Neural cell (in vitro differentiated cells): ENCODE data around the gene CAMKMT. TPM values are rescaled to one million over a fixed set of nuclear protein-coding genes. Genes with fewer than 3 reads are reported as not detected.

Source experiments
- H2AFZ ChIP-seq: fragments of 200-600, 300-800 bp; sonication (generic), shearing (Covaris generic); 2 replicates; pipeline ENCODE4 v1.6.0; 2014; ENCODE audit warnings: low read depth, mild to moderate bottlenecking, antibody characterized with exemption, low read length, moderate library complexity
- H3F3A ChIP-seq: fragments of 200-600 bp; shearing (Covaris generic); 2 replicates; pipeline ENCODE4 v1.6.1; 2016; ENCODE audit warnings: mild to moderate bottlenecking, moderate library complexity, mixed read lengths, antibody characterized with exemption, low read length; ENCODE audit not compliant: insufficient read depth, poor library complexity, severe bottlenecking
- H3K27ac ChIP-seq: fragments of 200-600, 300-800 bp; sonication (generic), shearing (Covaris generic); 2 replicates; pipeline ENCODE4 v1.5.1; 2014; ENCODE audit warnings: mild to moderate bottlenecking, low read length, moderate library complexity
- H3K27me3 ChIP-seq: fragments of 300-800, 200-600 bp; sonication (generic), shearing (Covaris generic); 2 replicates; pipeline ENCODE4 v1.6.0; 2014; ENCODE audit warnings: mild to moderate bottlenecking, low read depth, low read length, moderate library complexity; ENCODE audit not compliant: insufficient read depth
- H3K36me3 ChIP-seq: fragments of 300-800, 200-600 bp; sonication (generic), shearing (Covaris generic); 2 replicates; pipeline ENCODE4 v1.5.1; 2014; ENCODE audit warnings: mild to moderate bottlenecking, antibody characterized with exemption, low read length, moderate library complexity; ENCODE audit not compliant: insufficient read depth
- H3K4me2 ChIP-seq: fragments of 300-800, 200-600 bp; sonication (generic), shearing (Covaris generic); 2 replicates; pipeline ENCODE4 v1.6.0; 2014; ENCODE audit warnings: mild to moderate bottlenecking, low read length
- H3K4me3 ChIP-seq: fragments of 300-800, 200-600 bp; sonication (generic), shearing (Covaris generic); 2 replicates; pipeline ENCODE4 v1.5.1; 2014; ENCODE audit warnings: mild to moderate bottlenecking, low read length, moderate library complexity
- H3K79me2 ChIP-seq: fragments of 200-600 bp; shearing (Covaris generic); replicated peaks from 2 replicates; pipeline ENCODE4 v1.6.0; 2014; ENCODE audit warnings: mild to moderate bottlenecking, low read length, moderate library complexity; ENCODE audit not compliant: insufficient read depth
- H3K9ac ChIP-seq: fragments of 300-800, 200-600 bp; sonication (generic), shearing (Covaris generic); 2 replicates; pipeline ENCODE4 v1.6.1; 2016; ENCODE audit warnings: mild to moderate bottlenecking, low read length, mixed read lengths
- H3K9me2 ChIP-seq: fragments of 200-600 bp; shearing (Covaris generic); 2 replicates; pipeline ENCODE4 v1.6.1; 2016; ENCODE audit warnings: mild to moderate bottlenecking, low read length, mixed read lengths; ENCODE audit not compliant: insufficient read depth
- H3K9me3 ChIP-seq: fragments of 200-600, 300-800 bp; sonication (generic), shearing (Covaris generic); 2 replicates; pipeline ENCODE4 v1.6.1; 2016; ENCODE audit warnings: mild to moderate bottlenecking, mixed run types, low read length, moderate library complexity, mixed read lengths
- H4K20me1 ChIP-seq: fragments of 200-600 bp; shearing (Covaris generic); 2 replicates; pipeline ENCODE4 v1.6.1; 2016; ENCODE audit warnings: mild to moderate bottlenecking, mixed run types; ENCODE audit not compliant: insufficient read depth
- EP300 ChIP-seq: fragments of 450-650 bp; conservative IDR thresholded peaks from 2 replicates; pipeline ENCODE4 v1.6.1; 2014; ENCODE audit warnings: antibody characterized with exemption, mild to moderate bottlenecking, moderate library complexity; ENCODE audit not compliant: poor library complexity, severe bottlenecking
- EZH2 ChIP-seq: fragments of 200-600, 300-800 bp; shearing (Covaris generic), sonication (generic); IDR thresholded peaks from 2 replicates; pipeline ENCODE4 v1.6.1; 2014; ENCODE audit warnings: antibody characterized with exemption, low read length, borderline replicate concordance, mild to moderate bottlenecking; ENCODE audit not compliant: insufficient read depth, poor library complexity, severe bottlenecking
- MXI1 ChIP-seq: fragments of 450-650 bp; conservative IDR thresholded peaks from 2 replicates; pipeline ENCODE4 v1.6.1; 2014; ENCODE audit warnings: antibody characterized with exemption, mild to moderate bottlenecking; ENCODE audit not compliant: poor library complexity, severe bottlenecking
- POLR2AphosphoS5 ChIP-seq: IDR thresholded peaks from 2 replicates; pipeline ENCODE4 v1.6.1; 2012
- RAD21 ChIP-seq: fragments of 450-650 bp; conservative IDR thresholded peaks from 2 replicates; pipeline ENCODE4 v1.6.1; 2014; ENCODE audit warnings: antibody characterized with exemption, mild to moderate bottlenecking, moderate library complexity
- SMC3 ChIP-seq: fragments of 450-650 bp; conservative IDR thresholded peaks from 2 replicates; pipeline ENCODE4 v1.6.1; 2014; ENCODE audit warnings: antibody characterized with exemption, mild to moderate bottlenecking, moderate library complexity; ENCODE audit not compliant: poor library complexity
- TAF1 ChIP-seq: IDR thresholded peaks from 2 replicates; pipeline ENCODE4 v1.6.1; 2012; ENCODE audit warnings: low read depth
- polyA plus RNA-seq: library from polyadenylated mRNA; depleted of rRNA; stranded (reverse); fragments of >200 nt; gene quantifications from 2 replicates; pipeline ENCODE4 v1.2.3, GENCODE V29; 2014
- TF ChIP-seq, protein P1 (sequence below): IDR thresholded peaks from 2 replicates; pipeline ENCODE4 v1.6.1; 2012; ENCODE audit warnings: borderline replicate concordance
- TF ChIP-seq, protein P2 (sequence below): fragments of 450-650 bp; IDR thresholded peaks from 2 replicates; pipeline ENCODE4 v1.5.1; 2014; ENCODE audit warnings: antibody characterized with exemption, mild to moderate bottlenecking, moderate library complexity; ENCODE audit not compliant: poor library complexity, severe bottlenecking

Gene CAMKMT
- polyA plus RNA-seq, 1 donor from 2014 or later = 5.1 TPM

- Histone ChIP-seq H2AFZ (no peak overlapping the region), H3K27ac (no peak overlapping the region), H3K9me3 (no peaks in the 10 kb centered on the region), H3K4me2 (no peak overlapping the region), H4K20me1 (no peaks in the 10 kb centered on the region), H3K9ac (no peak overlapping the region), H3K9me2 (no peaks in the 10 kb centered on the region), H3K4me3 (no peak overlapping the region), H3K36me3 (no peaks in the 10 kb centered on the region), H3K79me2 (no peaks in the 10 kb centered on the region), H3K27me3 (no peaks in the 10 kb centered on the region), H3F3A (no peaks in the 10 kb centered on the region)
- TF ChIP-seq EZH2 (no peak), EP300 (no peak), TAF1 (no peak), MXI1 (no peak), SMC3 (no peak), RAD21 (no peak), POLR2AphosphoS5 (no peak)
- TF ChIP-seq, protein P1, sequence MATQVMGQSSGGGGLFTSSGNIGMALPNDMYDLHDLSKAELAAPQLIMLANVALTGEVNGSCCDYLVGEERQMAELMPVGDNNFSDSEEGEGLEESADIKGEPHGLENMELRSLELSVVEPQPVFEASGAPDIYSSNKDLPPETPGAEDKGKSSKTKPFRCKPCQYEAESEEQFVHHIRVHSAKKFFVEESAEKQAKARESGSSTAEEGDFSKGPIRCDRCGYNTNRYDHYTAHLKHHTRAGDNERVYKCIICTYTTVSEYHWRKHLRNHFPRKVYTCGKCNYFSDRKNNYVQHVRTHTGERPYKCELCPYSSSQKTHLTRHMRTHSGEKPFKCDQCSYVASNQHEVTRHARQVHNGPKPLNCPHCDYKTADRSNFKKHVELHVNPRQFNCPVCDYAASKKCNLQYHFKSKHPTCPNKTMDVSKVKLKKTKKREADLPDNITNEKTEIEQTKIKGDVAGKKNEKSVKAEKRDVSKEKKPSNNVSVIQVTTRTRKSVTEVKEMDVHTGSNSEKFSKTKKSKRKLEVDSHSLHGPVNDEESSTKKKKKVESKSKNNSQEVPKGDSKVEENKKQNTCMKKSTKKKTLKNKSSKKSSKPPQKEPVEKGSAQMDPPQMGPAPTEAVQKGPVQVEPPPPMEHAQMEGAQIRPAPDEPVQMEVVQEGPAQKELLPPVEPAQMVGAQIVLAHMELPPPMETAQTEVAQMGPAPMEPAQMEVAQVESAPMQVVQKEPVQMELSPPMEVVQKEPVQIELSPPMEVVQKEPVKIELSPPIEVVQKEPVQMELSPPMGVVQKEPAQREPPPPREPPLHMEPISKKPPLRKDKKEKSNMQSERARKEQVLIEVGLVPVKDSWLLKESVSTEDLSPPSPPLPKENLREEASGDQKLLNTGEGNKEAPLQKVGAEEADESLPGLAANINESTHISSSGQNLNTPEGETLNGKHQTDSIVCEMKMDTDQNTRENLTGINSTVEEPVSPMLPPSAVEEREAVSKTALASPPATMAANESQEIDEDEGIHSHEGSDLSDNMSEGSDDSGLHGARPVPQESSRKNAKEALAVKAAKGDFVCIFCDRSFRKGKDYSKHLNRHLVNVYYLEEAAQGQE = no peak
- TF ChIP-seq, protein P2, sequence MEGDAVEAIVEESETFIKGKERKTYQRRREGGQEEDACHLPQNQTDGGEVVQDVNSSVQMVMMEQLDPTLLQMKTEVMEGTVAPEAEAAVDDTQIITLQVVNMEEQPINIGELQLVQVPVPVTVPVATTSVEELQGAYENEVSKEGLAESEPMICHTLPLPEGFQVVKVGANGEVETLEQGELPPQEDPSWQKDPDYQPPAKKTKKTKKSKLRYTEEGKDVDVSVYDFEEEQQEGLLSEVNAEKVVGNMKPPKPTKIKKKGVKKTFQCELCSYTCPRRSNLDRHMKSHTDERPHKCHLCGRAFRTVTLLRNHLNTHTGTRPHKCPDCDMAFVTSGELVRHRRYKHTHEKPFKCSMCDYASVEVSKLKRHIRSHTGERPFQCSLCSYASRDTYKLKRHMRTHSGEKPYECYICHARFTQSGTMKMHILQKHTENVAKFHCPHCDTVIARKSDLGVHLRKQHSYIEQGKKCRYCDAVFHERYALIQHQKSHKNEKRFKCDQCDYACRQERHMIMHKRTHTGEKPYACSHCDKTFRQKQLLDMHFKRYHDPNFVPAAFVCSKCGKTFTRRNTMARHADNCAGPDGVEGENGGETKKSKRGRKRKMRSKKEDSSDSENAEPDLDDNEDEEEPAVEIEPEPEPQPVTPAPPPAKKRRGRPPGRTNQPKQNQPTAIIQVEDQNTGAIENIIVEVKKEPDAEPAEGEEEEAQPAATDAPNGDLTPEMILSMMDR = no peak
These were observed 360.4 kb downstream of the CAMKMT start for GRCh38 chr2:44722026-44722625.

DNA sequence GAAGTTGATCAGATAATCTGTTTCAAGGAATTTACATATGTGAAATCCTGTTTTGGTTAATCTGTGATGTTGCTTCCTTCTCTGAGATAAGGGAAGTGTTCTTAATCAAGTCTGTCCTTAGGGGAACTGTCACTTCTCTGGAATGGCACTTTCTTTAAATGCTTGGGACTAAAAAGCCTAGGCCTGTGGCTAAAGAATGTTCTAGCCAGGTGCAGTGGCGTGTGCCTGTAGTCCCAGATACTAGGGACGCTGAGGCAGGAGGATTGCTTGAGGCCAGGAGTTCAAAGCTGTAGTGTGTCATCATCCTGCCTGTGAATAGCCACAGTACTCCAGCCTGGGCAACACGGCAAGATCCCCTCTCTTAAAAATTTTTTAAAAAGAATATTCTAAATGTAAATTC is 362.2 kb downstream of the CAMKMT start:
- Histone ChIP-seq H3K79me2 (no peaks in the 10 kb centered on the region), H3K27me3 (no peaks in the 10 kb centered on the region), H3F3A (no peaks in the 10 kb centered on the region), H3K9me3 (no peaks in the 10 kb centered on the region), H3K36me3 (no peaks in the 10 kb centered on the region), H3K9me2 (no peaks in the 10 kb centered on the region), H3K4me2 (no peak overlapping the region), H2AFZ (no peak overlapping the region), H3K27ac (no peak overlapping the region), H3K4me3 (no peak overlapping the region), H3K9ac (no peak overlapping the region), H4K20me1 (no peaks in the 10 kb centered on the region)
- TF ChIP-seq SMC3 = no peak
- TF ChIP-seq EZH2 = no peak
- TF ChIP-seq, protein P1 = no peak
- TF ChIP-seq, protein P2 = no peak
- no peak for TF ChIP-seq POLR2AphosphoS5
- no peak for TF ChIP-seq RAD21
- no peak for TF ChIP-seq TAF1
- TF ChIP-seq MXI1 = no peak
- TF ChIP-seq EP300 = no peak
